GM12878 (cell line): ENCODE data around the gene DENND6B. TPM values are rescaled to one million over a fixed set of nuclear protein-coding genes. Genes with fewer than 3 reads are reported as not detected.
A peak's percentile ranks its signal among the peaks of the same experiment; 100 is the strongest.

Experiments
- ATAC-seq: fragments of 200-7000 bp; cut with Tn5 transposase; 3 replicates; pipeline ENCODE4 v1.9.1; 2020; ENCODE audit warnings: mild to moderate bottlenecking, moderate library complexity
- BruUV-seq: library from RNA; stranded (reverse); fragments of 400-500 nt; replicated peaks from 2 replicates; lab custom pipeline; 2021; lab: Mats Ljungman, UMichigan
- CTCF ChIA-PET: fragments of 300-600 bp; sonication (Branson Sonifier 250); formaldehyde crosslinking; extraction: SDS; loops from one replicate; lab custom pipeline; 2021; ENCODE audit warnings: inconsistent platforms; lab: Yijun Ruan, JAX
- POLR2A ChIA-PET: fragments of 350-600 bp; formaldehyde crosslinking; extraction: SDS; loops from one replicate; lab custom pipeline; 2021; ENCODE audit warnings: inconsistent platforms; lab: Charles Lee
- RAD21 ChIA-PET: fragments of 300-600 bp; sonication (Branson Sonifier 250); formaldehyde crosslinking; loops from one replicate; lab custom pipeline; 2023; ENCODE audit warnings: antibody characterized with exemption; ENCODE audit not compliant: unreplicated experiment; lab: Charles Lee
- SMC1A ChIA-PET: fragments of 300-600 bp; sonication (Branson Sonifier 250); formaldehyde crosslinking; loops from one replicate; lab custom pipeline; 2023; ENCODE audit not compliant: unreplicated experiment, uncharacterized antibody; lab: Charles Lee
- DNase-seq: peaks from one replicate; pipeline ENCODE4 v3.0.0-alpha.2; 2011; ENCODE audit warnings: low read depth, low spot score
- FAIRE-seq: peaks from 3 replicates; lab custom pipeline; 2011; peaks lifted over from hg19 to GRCh38; lab: Jason Lieb, UNC
- H2AFZ ChIP-seq: 2 replicates; pipeline ENCODE4 v1.6.0; 2011; ENCODE audit warnings: low read depth, low read length, control low read depth; ENCODE audit not compliant: control insufficient read depth
- H3K27ac ChIP-seq: 2 replicates; pipeline ENCODE4 v1.5.1; 2011; ENCODE audit warnings: control low read depth; ENCODE audit not compliant: control insufficient read depth, insufficient read depth
- H3K27me3 ChIP-seq, 2 experiments: replicated peaks in 1 of 2; 2 replicates each; pipeline versions ENCODE4 v1.6.0 to v1.6.1; 2011; ENCODE audit warnings: low read length in 1 of 2; ENCODE audit not compliant: control insufficient read depth in 2 of 2, insufficient read depth in 2 of 2
- H3K36me3 ChIP-seq, 2 experiments: 2 replicates each; pipeline ENCODE4 v1.5.1; 2011; ENCODE audit warnings: low read length in 1 of 2; ENCODE audit not compliant: control insufficient read depth in 2 of 2, insufficient read depth in 2 of 2
- H3K4me1 ChIP-seq: 2 replicates; pipeline ENCODE4 v1.6.1; 2011; ENCODE audit warnings: mild to moderate bottlenecking, low read length, moderate library complexity, mixed read lengths; ENCODE audit not compliant: control insufficient read depth, insufficient read depth
- H3K4me2 ChIP-seq: 2 replicates; pipeline ENCODE4 v1.6.0; 2011; ENCODE audit warnings: control low read depth; ENCODE audit not compliant: control insufficient read depth, insufficient read depth
- H3K4me3 ChIP-seq: fragments of 200-600 bp; sonication (generic); 2 replicates; pipeline ENCODE4 v1.5.1; 2016
- H3K79me2 ChIP-seq: 2 replicates; pipeline ENCODE4 v1.6.0; 2011; ENCODE audit warnings: low read length; ENCODE audit not compliant: control insufficient read depth, insufficient read depth
- H3K9ac ChIP-seq: 2 replicates; pipeline ENCODE4 v1.8.0; 2011; ENCODE audit warnings: low read length, control low read depth, mixed read lengths; ENCODE audit not compliant: control insufficient read depth, insufficient read depth
- H3K9me3 ChIP-seq: replicated peaks from 3 replicates; pipeline ENCODE4 v1.5.1; 2011; ENCODE audit warnings: mild to moderate bottlenecking, low read length; ENCODE audit not compliant: control insufficient read depth, insufficient read depth
- H4K20me1 ChIP-seq: 2 replicates; pipeline ENCODE4 v1.6.0; 2011; ENCODE audit not compliant: control insufficient read depth, insufficient read depth
- FOXK2 ChIP-seq: fragments of 450-650 bp; IDR thresholded peaks from 2 replicates; pipeline ENCODE4 v1.6.1; 2017; ENCODE audit warnings: mild to moderate bottlenecking, moderate library complexity
- GATAD2B ChIP-seq: fragments of 450-650 bp; conservative IDR thresholded peaks from 2 replicates; pipeline ENCODE4 v1.6.1; 2017; ENCODE audit warnings: low read depth, mild to moderate bottlenecking, moderate library complexity
- MTA2 ChIP-seq: fragments of 450-650 bp; IDR thresholded peaks from 2 replicates; pipeline ENCODE4 v1.6.1; 2016; ENCODE audit warnings: low read depth, mild to moderate bottlenecking, moderate library complexity
- SMAD1 ChIP-seq: fragments of 450-650 bp; IDR thresholded peaks from 2 replicates; pipeline ENCODE4 v1.6.1; 2018; ENCODE audit warnings: mild to moderate bottlenecking, low read depth; ENCODE audit not compliant: partially characterized antibody
- SMAD5 ChIP-seq: IDR thresholded peaks from 2 replicates; pipeline ENCODE4 v1.6.1; 2016; ENCODE audit warnings: antibody characterized with exemption, low read depth
- WGBS: methylation state at CpG from one replicate; pipeline ENCODE4 v1.1.6; 2016; ENCODE audit warnings: low lambda C conversion rate; ENCODE audit not compliant: insufficient replicate concordance, insufficient coverage; ENCODE audit errors: missing lambda C conversion rate; 5-methylcytosine and 5-hydroxymethylcytosine counted together
- in situ Hi-C: fragments of 300-500 bp; cut with MboI; formaldehyde crosslinking; loops from 9 replicates; pipeline ENCODE4 v1.14.3; 2018; ENCODE audit warnings: mixed read lengths
- intact Hi-C: fragments of 100-400 bp; cut with micrococcal nuclease; formaldehyde crosslinking; loops from one replicate; pipeline ENCODE4 v1.14.2; 2022; ENCODE audit not compliant: unreplicated experiment
- polyA plus RNA-seq, 11 experiments: library from polyadenylated mRNA; depleted of rRNA in 4 of 11; unstranded in 6 of 11; stranded (reverse) in 5 of 11; fragments of >200 nt; fragmentation: Nextera tagmentation in 4 of 11; fragmentation: Illumina TruSeq in 1 of 11; extraction: Ambion mirVana in 4 of 11; extraction: Trizol in 1 of 11; gene quantifications; 1 replicate in 1 of 11; 2 replicates in 10 of 11; pipeline versions ENCODE4 v1.2.1 to v1.2.3, GENCODE V29; 2011 to 2016; ENCODE audit warnings: inconsistent platforms in 2 of 11, missing spikeins in 2 of 11, low read depth in 1 of 11
- total RNA-seq, 4 experiments: library from RNA; depleted of rRNA in 3 of 4; stranded (reverse); fragments of >200 nt in 3 of 4; fragmentation: Illumina TruSeq in 1 of 4; extraction: Trizol in 1 of 4; gene quantifications; 2 replicates each; pipeline versions ENCODE4 v1.2.1 to v1.2.3, GENCODE V29; 2013 to 2021
- TF ChIP-seq, protein P1 (sequence below): fragments of 150-350 bp; IDR thresholded peaks from 2 replicates; pipeline ENCODE4 v1.6.1; 2014; ENCODE audit warnings: mild to moderate bottlenecking, low read depth, low read length
- TF ChIP-seq, protein P2 (sequence below): fragments of 450-650 bp; IDR thresholded peaks from 2 replicates; pipeline ENCODE4 v1.6.1; 2016; ENCODE audit warnings: mild to moderate bottlenecking

The DENND6B gene
- total and polyA plus RNA-seq, 10 of the 15 experiments (the other 5 are each of a cell fraction or from before 2014, with no cell fraction given) = 0.72 to 11.3 (median 6.2) TPM

DNA sequence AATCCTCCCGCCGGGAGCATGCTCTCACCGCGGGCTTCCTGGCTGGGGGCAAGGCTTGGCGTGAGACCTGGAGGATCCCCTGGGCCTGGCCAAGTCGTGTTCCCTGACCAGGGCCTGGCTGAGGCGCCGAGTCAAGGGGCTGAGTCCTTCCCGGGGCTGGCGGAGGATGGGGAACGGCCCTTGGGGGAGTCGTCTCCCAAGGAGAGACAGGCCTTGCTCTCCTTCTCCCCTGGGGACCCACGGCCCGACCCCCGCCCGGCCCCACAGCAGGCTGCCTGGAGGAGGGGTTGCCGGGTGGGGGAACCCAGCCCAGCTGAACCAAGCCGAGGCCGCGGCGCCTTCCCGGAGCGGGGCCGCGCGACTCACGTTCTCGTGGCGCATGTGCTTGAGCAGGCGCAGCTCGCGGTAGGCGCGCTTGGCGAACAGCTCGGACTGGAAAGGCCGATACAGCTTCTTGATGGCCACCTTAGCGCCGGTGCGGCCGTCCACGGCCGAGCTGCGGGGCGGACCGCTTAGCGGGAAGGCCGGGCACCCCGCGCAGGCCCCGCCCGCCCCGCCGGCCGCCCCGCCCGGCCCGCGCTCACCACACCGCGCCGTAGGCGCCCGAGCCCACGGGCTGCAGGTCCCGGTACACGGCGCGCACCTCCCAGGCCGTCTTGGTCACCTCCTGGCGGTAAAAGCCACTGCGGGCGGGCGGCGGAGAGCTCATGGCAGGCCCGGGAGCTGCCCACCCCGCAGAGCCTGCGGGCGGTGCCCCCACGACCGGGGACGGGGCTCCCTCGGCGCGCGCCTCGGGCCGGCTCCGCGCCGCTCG is 65.8 kb downstream of the DENND6B start (continued):
- TF ChIP-seq GATAD2B (peak; percentile 37; the same call in 1 of the 2 replicates), FOXK2 (no peak)

DNA sequence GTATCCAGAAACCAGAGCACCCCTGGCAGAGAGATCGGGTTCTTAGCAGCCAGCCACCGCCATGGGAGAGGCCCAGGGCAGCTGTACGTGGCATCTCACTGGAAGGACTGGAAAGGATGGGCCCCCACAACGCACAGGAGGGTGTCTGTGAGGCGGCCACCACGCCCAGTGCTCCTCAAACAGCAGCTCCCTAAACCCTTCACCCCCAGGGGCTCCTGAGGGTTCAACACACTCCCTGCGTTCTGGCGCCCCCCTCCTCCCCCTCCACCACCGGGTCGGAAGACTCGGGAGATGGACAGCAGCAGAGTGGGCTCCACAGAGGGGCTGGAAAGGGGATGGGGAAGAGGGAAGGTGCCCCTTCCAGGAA is 66.4 kb downstream of the DENND6B start:
- POLR2A ChIA-PET = interaction anchor here (0.5 to 3.3 kb wide), 2 partner anchors 10 to 338 kb away, joined by 3 to 15 read pairs; partner anchors contain the start of gene HDAC10

More for the DNA sequence above, 66.4 kb downstream of the DENND6B start:
- H2AFZ ChIP-seq = no peak overlapping the region
- ATAC-seq = peak; percentile 19
- no peak for FAIRE-seq
- TF ChIP-seq SMAD5 = no peak
- TF ChIP-seq SMAD1 = no peak
- TF ChIP-seq, protein P1, sequence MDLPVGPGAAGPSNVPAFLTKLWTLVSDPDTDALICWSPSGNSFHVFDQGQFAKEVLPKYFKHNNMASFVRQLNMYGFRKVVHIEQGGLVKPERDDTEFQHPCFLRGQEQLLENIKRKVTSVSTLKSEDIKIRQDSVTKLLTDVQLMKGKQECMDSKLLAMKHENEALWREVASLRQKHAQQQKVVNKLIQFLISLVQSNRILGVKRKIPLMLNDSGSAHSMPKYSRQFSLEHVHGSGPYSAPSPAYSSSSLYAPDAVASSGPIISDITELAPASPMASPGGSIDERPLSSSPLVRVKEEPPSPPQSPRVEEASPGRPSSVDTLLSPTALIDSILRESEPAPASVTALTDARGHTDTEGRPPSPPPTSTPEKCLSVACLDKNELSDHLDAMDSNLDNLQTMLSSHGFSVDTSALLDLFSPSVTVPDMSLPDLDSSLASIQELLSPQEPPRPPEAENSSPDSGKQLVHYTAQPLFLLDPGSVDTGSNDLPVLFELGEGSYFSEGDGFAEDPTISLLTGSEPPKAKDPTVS = no peak
- TF ChIP-seq, protein P2, sequence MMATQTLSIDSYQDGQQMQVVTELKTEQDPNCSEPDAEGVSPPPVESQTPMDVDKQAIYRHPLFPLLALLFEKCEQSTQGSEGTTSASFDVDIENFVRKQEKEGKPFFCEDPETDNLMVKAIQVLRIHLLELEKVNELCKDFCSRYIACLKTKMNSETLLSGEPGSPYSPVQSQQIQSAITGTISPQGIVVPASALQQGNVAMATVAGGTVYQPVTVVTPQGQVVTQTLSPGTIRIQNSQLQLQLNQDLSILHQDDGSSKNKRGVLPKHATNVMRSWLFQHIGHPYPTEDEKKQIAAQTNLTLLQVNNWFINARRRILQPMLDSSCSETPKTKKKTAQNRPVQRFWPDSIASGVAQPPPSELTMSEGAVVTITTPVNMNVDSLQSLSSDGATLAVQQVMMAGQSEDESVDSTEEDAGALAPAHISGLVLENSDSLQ = no peak
- TF ChIP-seq MTA2 = no peak
- TF ChIP-seq, all 136 proteins: peak for 0
- no peaks in the 10 kb centered on the region for H3K27me3 ChIP-seq
- in situ Hi-C loops (no loop called here), intact Hi-C loops (no loop called here)
- H3K9ac ChIP-seq = peak overlapping the region; percentile 73
- no peaks in the 10 kb centered on the region for H4K20me1 ChIP-seq
- ChIA-PET RAD21 (no interaction called here), SMC1A (no interaction called here), CTCF (interaction anchor here (0.8 to 1.7 kb wide), 6 partner anchors 8 to 82 kb away, joined by 3 to 6 read pairs (median 4); partner anchors contain the start of gene HDAC10)
- H3K9me3 ChIP-seq = no peaks in the 10 kb centered on the region
- BruUV-seq = no TSS peak
- no peaks in the 10 kb centered on the region; a peak in 1 of 4 replicates for H3K36me3 ChIP-seq
- 48% methylated on average over 6 of the region's 11 CpGs for WGBS
- peaks cover 8% of the 10 kb centered on the region for H3K79me2 ChIP-seq
- H3K27ac ChIP-seq = peak overlapping the region; percentile 52
- peak overlapping the region; percentile 98 for H3K4me2 ChIP-seq
- H3K4me3 ChIP-seq = peak overlapping the region; percentile 89
- H3K4me1 ChIP-seq = peaks cover 14% of the 10 kb centered on the region
- DNase-seq = no peak
